HepG2 (cell line): ENCODE data around the gene MRPL38. TPM values are rescaled to one million over a fixed set of nuclear protein-coding genes. Genes with fewer than 3 reads are reported as not detected.

Experiments used
- AFF4 ChIP-seq: sonication (generic); formaldehyde crosslinking; IDR thresholded peaks from 2 replicates; pipeline ENCODE4 v1.4.0; 2020; ENCODE audit warnings: missing genetic modification reagents
- HES4 ChIP-seq: sonication (generic); formaldehyde crosslinking; IDR thresholded peaks from 2 replicates; pipeline ENCODE4 v1.9.0; 2021; ENCODE audit warnings: mild to moderate bottlenecking, missing genetic modification reagents, borderline replicate concordance
- HHEX ChIP-seq: IDR thresholded peaks from 2 replicates; pipeline ENCODE4 v1.6.1; 2016; ENCODE audit warnings: control low read depth
- NKX3-1 ChIP-seq: sonication (generic); formaldehyde crosslinking; IDR thresholded peaks from 2 replicates; pipeline ENCODE4 v1.5.0; 2020; ENCODE audit warnings: missing genetic modification reagents
- POGK ChIP-seq: sonication (generic); formaldehyde crosslinking; conservative IDR thresholded peaks from 2 replicates; pipeline ENCODE4 v1.8.0; 2022; ENCODE audit warnings: mild to moderate bottlenecking, moderate library complexity, missing genetic modification reagents
- ZBTB25 ChIP-seq: IDR thresholded peaks from 2 replicates; pipeline ENCODE4 v1.6.1; 2018; ENCODE audit warnings: missing genetic modification reagents
- ZFP1 ChIP-seq: IDR thresholded peaks from 2 replicates; pipeline ENCODE4 v1.6.1; 2016
- ZNF142 ChIP-seq: sonication (generic); formaldehyde crosslinking; IDR thresholded peaks from 2 replicates; pipeline ENCODE4 v1.4.0; 2020; ENCODE audit warnings: missing genetic modification reagents
- ZNF256 ChIP-seq: sonication (generic); formaldehyde crosslinking; conservative IDR thresholded peaks from 2 replicates; pipeline ENCODE4 v1.4.0; 2020; ENCODE audit warnings: missing genetic modification reagents
- ZNF33A ChIP-seq: sonication (generic); formaldehyde crosslinking; IDR thresholded peaks from 2 replicates; pipeline ENCODE4 v1.5.1; 2020; ENCODE audit warnings: missing genetic modification reagents, mild to moderate bottlenecking, moderate library complexity, borderline replicate concordance
- ZNF430 ChIP-seq: sonication (generic); formaldehyde crosslinking; IDR thresholded peaks from 2 replicates; pipeline ENCODE4 v1.9.0; 2021; ENCODE audit warnings: mild to moderate bottlenecking, missing genetic modification reagents
- ZNF674 ChIP-seq: sonication (generic); formaldehyde crosslinking; IDR thresholded peaks from 2 replicates; pipeline ENCODE4 v1.5.0; 2020; ENCODE audit warnings: low read depth, mild to moderate bottlenecking, missing genetic modification reagents
- polyA plus RNA-seq, 8 experiments: library from polyadenylated mRNA; depleted of rRNA in 3 of 8; stranded (reverse) in 7 of 8; unstranded in 1 of 8; fragments of >200 nt; fragmentation: Illumina TruSeq in 4 of 8; extraction: Trizol in 4 of 8; gene quantifications; 2 replicates each; pipeline versions ENCODE4 v1.2.1 to v1.2.3, GENCODE V29; 2011 to 2016; ENCODE audit warnings: low read depth in 4 of 8, missing spikeins in 1 of 8, mixed read lengths in 1 of 8; ENCODE audit not compliant: insufficient read depth in 1 of 8
- total RNA-seq, 5 experiments: library from RNA; depleted of rRNA; stranded (reverse); fragments of >200 nt; fragmentation: Illumina TruSeq; extraction: Trizol; gene quantifications; 2 replicates each; pipeline ENCODE4 v1.2.3, GENCODE V29; 2016; ENCODE audit warnings: low read depth in 1 of 5

MRPL38 gene
- total and polyA plus RNA-seq, 2 of the 13 experiments (the other 11 are each of a cell fraction or from before 2014, with no cell fraction given): 83.7 to 125 TPM

GRCh38 chr17:75876938-75877751, 27.5 kb downstream of the MRPL38 start (continued):
- no peak for TF ChIP-seq ZNF430 (CRISPR knock-in tag)
- TF ChIP-seq AFF4 (CRISPR knock-in tag): 0 out of 2 replicates have a peak, but pooled peaks have one; percentile 28
- TF ChIP-seq ZNF256 (CRISPR knock-in tag): 0 out of 2 replicates have a peak, but pooled peaks have one; percentile 9
- TF ChIP-seq ZNF674 (CRISPR knock-in tag): peak; percentile 43
- no peak for TF ChIP-seq POGK (CRISPR knock-in tag)
- 0 out of 2 replicates have a peak, but pooled peaks have one; percentile 10 for TF ChIP-seq ZFP1 (CRISPR knock-in tag)
- TF ChIP-seq HHEX (CRISPR knock-in tag): peak; percentile 7; the same call in 1 of the 2 replicates
- TF ChIP-seq HES4: 0 out of 2 replicates have a peak, but pooled peaks have one; percentile 16
- TF ChIP-seq ZNF142 (CRISPR knock-in tag): 0 out of 2 replicates have a peak, but pooled peaks have one; percentile 2
- no peak for TF ChIP-seq ZBTB25 (CRISPR knock-in tag)
- no peak for TF ChIP-seq NKX3-1 (CRISPR knock-in tag)
- TF ChIP-seq ZNF33A: peak; percentile 71; the same call in 1 of the 2 replicates
